ENCODE measurements around the gene TAS1R1.
"Not testable (repeated sequence)": the region's sequence is repeated elsewhere in the genome, so short reads cannot be mapped to it uniquely, and the experiment has no call there.

Gene TAS1R1

DNA sequence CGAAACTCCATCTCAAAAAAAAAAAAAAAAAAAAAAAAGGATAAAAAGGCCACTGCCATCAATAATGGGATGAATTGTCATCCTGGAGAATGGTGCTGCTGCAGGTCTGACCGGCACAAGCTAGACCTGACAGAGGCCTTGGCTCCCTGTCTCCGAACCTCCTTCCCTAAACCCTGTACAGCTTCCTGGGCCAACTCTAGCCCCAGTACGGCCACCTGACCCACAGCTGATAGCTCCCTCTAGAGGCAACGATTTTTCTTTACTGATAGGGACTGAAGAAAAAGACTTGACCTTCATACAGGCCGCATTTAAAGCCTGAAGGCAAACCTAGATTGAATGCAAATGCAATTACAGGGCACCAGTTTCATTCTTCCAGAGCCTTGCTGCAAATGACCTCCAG lies 31.5 kb upstream of the TAS1R1 start:
- DNase-seq = peak in 1 of 2 experiments; percentile 18

DNA sequence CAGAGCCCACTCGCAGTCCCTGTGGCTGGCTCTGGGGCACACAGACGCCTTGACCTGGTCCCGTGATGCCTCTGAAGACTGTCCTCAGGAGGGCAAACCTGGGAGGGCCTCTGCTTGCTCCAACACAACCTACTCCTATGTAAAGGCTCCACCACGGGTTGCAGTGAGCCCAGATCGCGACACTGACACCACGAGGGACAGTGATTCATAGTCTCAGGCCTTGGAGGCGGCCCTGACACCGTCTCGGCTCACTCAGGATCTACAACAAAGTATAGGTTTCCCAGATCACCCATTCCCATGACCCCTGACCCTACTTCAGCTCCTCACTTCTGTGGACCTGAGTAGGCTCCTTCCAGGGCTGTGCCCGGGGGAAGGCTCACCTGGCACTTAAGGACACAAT lies 28.8 kb upstream of the TAS1R1 start:
- DNase-seq = no peak

DNA sequence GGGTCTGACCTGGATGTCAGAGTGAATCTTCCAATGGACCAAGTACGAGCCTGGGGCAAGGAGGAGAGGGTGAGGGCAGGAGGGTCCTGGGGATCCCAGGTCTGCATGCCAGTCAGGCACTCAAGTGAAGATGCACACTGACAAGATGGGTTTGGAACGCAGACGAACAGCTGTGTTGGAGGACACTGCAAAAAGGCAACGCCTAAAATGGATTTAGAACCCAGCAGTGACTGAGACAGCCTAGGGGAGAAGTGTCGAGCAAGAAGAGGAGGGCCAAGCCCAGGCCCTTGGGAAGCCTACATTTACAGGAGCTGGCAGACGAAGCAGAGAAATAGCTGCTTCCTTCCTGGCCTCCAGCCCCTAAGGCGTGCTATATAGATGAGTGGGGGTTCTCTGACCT lies 26.6 kb upstream of the TAS1R1 start:
- DNase-seq = no peak

DNA sequence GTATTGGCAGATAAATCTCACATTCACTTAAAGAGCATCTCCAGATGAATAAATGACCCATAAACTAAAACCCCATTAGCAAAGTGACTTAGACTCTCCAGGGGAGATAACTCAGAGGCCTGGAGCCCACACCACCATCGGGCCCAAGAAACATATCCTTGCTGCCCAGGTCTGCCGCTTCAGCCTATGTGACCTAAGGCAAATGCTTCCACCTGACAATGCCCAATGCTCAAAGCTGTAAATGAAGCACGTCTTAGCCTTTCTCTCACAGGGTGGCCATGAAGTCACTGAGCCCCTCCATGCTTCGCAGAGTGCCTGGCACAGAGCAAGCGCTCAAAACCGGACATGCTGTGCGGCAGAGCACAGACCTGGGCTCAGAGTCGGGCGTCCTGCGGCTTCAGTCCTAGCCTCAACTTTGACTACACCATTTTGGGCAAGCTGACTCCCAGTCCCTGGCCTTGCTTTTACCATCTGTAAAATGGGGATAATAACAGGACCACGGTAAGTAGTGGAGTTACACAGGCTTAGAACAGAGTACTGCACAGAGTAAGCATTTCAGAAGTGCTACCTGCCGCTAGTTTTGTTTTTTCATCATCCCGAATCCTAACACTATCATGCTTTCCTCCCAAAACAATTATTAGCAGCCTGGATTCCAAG lies 24.5 kb upstream of the TAS1R1 start:
- DNase-seq = no peak

DNA sequence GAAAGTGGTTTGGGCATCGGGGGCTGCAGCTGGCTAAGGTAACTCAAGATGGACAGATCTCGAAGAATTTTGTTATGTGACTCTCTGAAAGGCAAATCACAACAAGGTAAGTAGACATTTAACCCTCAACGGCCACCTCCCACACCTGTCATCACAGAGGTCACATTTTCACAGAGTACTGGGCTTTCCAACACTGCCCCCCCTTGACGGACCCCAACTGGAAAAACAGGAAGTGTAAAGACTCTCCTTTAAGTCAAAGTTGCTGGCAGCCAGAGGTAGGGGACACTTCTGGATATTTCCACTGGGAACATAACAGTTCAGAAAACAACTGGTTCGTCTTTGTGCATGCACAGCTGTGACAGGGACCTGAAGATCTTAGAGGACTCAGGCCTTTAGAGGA lies 23.1 kb upstream of the TAS1R1 start:
- no peak for DNase-seq

DNA sequence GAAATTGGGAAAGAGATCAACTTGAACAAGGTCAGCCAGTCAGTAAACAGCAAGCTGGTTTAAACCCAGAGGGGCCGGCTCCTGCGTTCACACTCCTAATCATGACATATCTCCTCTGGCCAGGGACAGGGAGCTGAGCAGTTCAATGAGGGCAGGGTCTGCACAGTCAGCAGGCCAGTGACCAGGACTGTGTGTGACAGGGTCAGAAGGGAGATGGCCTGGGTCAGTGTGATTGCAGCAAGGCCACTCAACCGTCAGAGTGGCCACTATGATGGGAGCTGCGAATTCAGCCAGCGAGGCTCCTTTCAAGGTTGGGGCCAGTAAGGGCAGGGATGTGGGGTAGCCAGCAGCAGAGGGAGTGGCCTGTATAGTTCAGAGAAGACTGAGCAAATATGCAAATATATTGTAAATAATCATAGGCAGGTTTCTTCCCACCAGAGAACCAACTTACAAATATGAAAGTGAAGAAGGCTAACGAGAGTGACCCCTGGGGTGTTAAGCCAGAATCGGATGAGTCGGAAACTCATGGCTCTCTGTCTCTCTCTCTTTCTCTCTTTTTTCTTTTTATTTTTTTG lies 20.8 kb upstream of the TAS1R1 start:
- no peak for DNase-seq

DNA sequence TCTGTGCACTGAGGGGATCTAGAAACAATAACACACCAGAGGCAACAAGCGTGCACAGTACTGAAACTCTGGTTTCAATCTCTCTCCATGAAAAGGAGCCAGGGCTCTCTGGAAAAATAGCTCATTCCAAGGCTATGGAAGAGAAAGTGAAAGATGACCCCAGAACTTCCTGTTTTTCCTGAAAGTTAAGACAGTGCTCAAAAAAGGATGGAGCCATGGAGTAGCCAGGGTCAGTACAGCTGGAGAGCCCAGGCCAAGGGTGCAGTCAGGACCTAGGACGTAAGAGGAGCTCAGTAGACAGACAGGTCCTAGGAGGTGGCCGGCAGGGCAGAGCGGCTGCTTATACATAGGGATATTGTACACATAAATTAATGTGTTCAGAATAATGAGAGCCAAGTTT lies 19.9 kb upstream of the TAS1R1 start:
- no peak for DNase-seq

DNA sequence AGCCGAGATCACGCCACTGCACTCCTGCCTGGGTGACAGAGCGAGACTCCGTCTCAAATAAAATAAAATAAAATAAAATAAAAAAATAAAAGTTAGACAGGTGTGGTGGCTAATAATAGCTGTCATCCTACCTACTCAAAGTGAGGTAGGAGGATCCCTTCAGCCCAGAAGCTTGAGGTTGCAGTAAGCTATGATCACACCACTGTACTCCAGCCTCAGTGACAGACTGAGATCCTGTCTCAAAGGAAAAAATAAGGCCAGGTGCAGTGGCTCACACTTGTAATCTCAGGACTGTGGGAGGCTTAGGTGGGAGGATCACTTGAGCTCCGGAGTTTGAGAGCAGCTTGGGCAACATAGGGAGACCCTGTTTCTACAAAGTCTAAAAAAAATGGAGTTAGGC lies 18.8 kb upstream of the TAS1R1 start:
- no peak for DNase-seq

DNA sequence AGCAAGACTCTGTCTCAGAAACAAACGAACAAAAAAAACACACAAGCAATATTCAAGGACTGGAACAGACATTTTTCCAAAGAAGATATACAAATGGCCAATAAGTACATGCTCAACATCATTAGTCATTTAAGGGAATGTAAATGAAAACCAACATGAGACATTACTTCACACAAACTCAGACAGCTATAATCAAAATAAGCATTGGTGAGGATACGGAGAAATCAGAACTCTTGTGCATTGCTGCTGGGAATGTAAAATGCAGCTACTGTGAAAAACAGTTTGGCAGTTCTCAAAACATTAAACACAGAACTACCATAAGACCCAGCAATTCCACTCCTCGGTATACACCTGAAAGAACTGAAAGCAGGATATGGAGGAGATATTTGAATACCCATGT lies 16.2 kb upstream of the TAS1R1 start:
- no peak for DNase-seq

DNA sequence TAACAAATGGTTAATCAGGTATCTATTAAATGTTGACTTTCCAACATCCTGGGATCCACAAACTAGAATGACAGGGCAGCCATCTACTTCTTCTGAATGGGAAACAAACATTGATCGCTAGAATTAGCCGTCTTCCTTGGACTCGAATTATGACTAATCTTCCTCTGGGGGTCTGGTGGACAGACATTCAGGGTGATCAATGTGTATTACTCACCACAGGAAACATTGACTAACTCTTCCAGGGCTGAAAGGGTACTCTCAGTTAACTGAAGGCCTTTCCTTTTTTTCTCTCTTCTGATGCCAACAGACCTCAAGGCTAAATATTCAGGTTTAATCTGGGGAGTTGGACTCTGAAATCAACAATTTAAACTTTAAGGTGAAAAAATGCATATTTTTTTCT lies 10.3 kb upstream of the TAS1R1 start:
- DNase-seq = no peak

DNA sequence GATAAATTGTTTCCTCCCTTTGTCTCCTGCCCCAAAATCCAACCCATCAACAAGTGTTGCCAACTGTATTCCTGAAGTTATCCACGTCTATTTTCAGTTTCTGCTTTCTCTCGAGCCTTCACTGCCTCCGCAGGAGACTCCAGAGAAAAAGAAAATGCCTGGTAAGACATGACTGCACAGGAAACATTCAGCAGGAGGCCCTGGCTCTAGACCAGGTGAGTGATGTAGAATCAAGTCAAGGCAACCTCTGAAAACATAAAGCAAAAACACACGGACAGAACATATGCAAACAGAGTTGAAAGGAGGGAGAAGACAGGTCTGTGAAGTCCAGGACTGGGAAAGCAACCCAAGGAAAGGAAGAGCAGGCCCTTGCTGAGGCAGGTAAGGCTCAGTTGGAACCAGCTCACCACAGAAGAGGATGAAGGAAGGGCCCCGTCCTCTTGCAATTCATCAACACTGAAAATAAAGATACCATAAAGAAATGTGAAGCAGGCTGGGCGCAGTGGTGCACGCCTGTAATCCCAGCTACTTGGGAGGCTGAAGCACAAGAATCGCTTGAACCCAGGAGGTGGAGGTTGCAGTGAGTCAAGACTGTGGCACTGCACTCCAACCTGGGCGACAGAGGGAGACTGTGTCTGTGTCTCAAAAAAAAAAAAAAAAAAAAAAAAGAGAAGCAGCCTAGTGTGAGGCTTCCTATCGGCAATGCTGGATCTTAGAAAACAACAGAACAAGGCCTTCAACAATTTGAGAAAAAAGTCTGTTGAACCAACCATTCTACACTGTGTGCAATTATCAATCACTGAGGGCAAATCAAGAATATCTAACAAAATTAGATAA lies 9.6 kb upstream of the TAS1R1 start:
- no peak for DNase-seq

DNA sequence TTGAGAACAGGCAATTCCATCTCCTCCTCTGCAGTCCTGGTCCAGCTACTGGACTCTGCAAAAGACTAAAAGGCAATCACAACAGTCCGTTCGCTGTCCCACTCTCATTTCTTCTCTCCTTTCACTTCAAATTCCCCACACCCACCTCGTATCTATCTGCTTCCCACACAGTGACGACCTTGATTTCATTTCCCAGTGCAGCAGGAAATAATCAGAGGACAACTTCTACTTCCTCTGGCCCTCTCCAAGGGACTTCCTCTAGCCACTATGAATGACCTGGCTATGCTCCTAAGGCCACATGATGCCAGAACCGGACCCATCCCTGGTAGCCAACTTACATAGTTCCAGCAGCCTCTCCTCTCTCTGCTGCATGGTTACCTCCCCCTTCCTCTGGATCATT lies 8.8 kb upstream of the TAS1R1 start:
- no peak for DNase-seq

DNA sequence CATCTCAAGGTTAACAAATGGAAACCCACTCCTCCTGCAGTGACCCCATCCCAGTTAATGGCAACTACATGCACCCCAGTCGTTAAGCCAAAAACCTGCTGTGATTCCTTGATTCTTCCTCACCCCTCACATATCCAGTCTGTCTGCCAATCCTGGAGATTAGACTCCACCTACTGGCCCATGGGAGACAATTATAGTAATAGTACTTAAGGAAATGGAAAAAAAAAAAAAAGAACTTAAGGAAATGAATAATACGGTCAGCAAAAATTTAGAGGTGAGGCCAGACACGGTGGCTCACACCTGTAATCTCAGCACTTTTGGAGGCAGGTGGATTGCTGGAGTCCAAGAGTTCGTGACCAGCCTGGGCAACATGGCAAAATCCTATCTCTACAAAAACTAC lies 7.8 kb upstream of the TAS1R1 start:
- peak in 1 of 2 experiments; percentile 0 for DNase-seq

DNA sequence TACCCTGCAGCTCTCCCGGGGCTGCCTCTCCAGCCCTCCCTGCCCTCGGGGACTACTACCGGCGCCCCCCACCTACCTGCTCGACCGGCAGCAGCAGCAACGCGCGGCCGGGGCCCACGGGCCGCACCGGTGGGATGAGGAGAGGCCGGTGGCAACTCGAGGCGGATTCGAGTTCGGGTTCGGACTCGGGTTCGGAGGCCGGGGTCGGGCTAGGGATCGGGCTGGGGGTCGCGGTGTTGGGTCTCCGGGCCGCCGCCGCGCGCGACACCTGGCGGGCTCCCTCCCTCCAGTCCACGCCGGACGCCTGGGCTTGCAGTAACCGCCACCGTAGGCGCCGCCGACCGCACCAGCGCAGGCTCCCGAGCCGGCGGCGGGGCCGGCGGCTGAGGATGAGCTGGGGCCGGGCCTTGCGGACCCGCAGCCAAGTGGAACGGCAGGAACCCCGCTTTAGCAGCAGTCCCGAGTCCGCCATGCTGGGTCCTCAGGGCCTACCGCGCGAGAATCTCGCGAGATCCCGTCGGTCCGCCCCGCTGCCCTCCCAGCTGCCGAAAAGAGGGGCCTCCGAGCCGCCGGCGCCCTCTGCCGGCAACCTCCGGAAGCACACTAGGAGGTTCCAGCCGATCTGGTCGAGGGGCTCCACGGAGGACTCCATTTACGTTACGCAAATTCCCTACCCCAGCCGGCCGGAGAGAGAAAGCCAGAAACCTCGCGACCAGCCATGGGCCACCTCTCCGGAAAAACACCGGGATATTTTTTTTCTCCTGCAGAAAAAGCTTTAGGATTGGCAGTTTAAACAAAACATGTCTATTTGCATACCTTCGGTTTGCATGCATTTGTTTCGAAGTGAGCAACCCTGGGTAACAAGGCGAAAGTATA lies 838 bp upstream of the TAS1R1 start, which contains the start of gene NOL9:
Gene NOL9, minus strand, starts transcription at position 483 of the 876 bp plus-strand sequence. Its CDS starts 11 bp downstream, at position 472.
- DNase-seq = peak in 1 of 2 experiments; percentile 71

DNA sequence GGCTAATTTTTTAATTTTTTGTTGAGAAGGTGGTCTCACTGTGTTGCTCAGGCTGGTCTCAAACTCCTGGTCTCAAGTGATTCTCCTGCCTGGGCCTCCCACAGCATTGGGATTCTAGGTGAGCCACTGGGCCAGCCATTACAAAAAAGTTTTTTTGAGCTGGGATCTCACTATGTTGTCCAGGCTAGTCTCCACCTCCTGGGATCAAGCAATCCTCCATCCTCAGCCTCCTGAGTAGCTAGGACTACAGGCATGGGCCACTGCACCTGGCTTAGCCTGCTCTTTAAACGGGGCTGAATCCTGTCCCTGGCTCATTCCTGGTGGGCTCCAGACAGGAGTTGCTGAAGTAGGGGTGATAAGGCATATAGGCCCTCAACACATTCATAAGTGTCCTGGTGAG lies 2.5 kb downstream of the TAS1R1 start:
- no peak for DNase-seq

DNA sequence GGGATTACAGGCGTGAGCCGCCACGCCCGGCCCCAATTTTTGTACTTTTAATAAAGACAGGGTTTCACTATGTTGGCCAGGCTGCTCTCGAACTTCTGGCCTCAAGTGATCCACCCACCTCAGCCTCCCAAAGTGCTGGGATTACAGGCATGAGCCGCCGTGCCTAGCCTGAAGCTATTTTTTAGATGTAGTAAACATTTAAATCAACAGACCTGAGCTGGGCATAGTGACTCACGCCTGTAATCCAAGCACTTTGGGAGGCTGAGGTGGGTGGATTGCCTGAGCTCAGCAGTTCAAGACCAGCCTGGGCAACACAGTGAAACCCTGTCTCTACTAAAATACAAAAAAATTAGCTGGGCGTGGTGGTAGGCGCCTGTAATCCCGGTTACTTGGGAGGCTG lies 4.1 kb downstream of the TAS1R1 start:
- DNase-seq = not testable (repeated sequence)

DNA sequence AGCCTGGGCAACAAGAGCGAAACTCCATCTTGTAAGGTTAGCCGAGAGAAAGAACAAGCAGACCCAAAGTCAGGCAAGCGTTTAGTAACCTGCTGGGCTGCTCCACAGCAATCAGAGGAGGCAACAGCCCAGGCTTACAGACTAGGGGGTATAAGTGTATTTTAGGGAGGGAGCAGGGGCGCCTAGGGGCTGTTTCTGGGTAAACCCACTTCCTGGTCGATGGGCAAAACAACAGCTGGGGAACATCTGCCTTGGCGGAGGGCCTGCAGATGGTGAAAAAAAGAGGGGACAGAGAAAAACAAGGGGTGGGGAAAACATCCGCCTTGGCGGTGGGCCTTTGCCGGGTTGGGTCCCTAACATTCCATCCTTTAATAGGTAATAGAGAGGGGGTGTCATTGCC lies 5.2 kb downstream of the TAS1R1 start:
- DNase-seq = no peak

DNA sequence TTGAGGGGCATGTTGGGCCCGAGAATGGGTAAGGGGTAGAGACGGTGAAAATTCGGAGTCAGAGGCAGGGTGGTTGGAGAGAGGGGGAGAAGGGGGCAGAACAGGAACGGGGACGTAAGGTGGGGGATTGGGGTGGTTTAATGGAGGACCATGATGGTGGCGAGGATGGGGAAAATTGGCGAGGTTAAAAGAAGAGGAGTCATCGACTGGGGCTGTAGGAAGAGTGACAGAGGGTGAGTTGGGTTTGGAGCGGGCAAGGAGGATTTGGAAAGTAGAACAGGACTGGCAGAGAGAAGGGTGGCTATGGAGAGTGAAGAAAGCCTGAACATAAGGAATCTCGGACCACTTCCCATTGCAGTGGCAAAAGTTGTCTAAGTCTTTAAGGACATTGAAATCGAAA lies 13.9 kb downstream of the TAS1R1 start:
- DNase-seq = no peak

DNA sequence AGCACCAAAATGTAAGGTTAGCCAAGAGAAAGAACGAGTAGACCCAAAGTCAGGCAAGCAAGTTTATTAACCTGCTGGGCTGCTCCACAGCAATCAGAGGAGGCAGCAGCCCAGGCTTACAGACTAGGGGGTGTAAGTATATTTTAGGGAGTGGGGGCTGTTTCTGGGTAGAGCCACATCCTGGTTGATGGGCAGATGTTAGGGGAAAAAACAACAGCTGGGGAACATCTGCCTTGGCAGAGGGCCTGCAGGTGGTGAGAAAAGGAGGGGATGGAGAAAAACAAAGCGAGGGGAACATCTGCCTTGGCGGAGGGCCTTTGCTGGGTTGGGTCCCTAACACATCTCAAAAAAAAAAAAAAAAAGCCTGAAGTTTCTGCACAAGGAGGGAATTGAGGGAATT lies 15.0 kb downstream of the TAS1R1 start:
- DNase-seq = no peak

DNA sequence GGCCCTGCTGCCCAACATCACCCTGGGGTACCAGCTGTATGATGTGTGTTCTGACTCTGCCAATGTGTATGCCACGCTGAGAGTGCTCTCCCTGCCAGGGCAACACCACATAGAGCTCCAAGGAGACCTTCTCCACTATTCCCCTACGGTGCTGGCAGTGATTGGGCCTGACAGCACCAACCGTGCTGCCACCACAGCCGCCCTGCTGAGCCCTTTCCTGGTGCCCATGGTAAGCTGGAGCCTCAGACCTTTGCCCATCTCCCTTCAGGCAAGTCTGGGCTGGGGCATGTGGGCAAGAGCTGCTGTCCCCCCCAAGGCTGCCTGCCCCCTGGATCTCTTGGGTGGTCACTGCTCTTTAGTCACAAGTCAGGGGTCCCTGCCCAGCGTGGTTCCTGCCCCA lies 15.9 kb downstream of the TAS1R1 start:
- no peak for DNase-seq

DNA sequence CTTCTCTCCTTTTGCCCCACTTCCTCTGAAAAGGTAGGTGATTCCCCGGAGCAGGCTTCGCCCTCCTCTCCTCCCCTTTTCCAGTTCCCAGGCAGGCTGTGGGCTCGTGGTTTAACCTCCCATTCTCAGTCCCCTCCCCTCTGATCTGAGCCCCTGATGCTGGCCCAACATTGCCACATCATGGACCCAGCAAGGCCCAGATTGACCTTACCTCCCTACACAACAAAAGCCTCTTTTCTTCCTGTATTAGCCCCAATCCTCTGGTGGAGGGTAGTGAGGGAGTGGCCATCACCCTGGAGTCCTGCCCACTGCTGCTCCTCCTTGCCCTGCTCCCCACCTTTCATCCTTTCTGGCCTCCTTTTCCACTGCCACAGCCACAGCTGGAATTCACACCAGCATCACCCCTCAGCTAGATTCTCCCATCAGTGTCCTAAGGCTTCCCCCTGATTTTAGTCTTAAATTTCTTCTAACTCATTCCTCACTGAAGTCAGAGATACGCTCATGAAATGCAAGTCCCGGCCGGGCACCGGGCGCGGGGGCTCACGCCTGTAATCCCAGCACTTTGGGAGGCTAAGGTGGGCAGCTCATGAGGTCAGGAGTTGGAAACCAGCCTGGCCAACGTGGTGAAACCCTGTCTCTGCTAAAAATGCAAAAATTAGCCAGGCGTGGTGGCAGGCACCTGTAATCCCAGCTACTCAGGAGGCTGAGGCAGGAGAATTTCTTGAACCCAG lies 17.7 kb downstream of the TAS1R1 start:
- no peak for DNase-seq

DNA sequence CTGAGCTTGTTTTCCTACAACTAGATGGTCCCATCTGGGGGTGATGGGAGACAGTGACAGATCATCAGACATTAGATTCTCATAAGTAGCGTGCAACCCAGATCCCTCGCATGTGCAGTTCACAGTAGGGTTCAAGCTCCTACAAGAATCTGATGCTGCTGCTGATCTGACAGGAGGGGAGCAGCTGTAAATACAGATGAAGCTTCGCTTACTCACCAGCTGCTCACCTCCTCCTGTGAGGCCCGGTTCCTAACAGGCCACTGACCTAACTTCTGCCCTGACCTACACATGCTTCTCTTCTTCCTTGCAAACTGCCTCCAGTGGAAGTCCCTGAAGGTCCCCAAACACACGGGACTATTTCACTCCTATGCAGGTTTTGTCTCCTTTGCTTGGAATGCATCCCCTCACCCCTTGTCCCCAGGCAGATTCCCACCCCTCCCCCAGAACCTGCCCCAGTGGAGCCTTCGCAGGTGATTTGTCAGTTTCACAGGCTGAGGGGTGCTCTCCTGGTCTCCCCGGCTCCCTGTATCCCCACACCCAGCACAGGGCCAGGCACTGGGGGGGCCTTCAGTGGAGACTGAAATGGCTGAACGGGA lies 19.0 kb downstream of the TAS1R1 start:
- no peak for DNase-seq

Measured in cerebellar nuclear complex (tissue), 1 donor.